Activated CD8-positive, alpha-beta T cell treated with anti-CD3 and anti-CD28 coated beads for 36 hours (primary cell): ENCODE results near the gene LDLR. TPM values are rescaled to one million over a fixed set of nuclear protein-coding genes. Genes with fewer than 3 reads are reported as not detected.
"Not testable (repeated sequence)": the region's sequence is repeated elsewhere in the genome, so short reads cannot be mapped to it uniquely, and the experiment has no call there.

ENCODE experiments used
- ATAC-seq: fragments of 200-7000 bp; cut with Tn5 transposase; one replicate; pipeline ENCODE4 v1.10.0; 2021; ENCODE audit warnings: mild to moderate bottlenecking, moderate library complexity
- CTCF ChIA-PET: fragments of 350-600 bp; sonication (Branson Sonifier 250); formaldehyde crosslinking; loops from one replicate; lab custom pipeline; 2021; ENCODE audit warnings: antibody characterized with exemption; lab: Charles Lee
- POLR2A ChIA-PET: fragments of 350-600 bp; sonication (Branson Sonifier 250); formaldehyde crosslinking; loops from one replicate; lab custom pipeline; 2021; ENCODE audit warnings: antibody characterized with exemption; lab: Charles Lee
- DNase-seq: peaks from one replicate; pipeline ENCODE4 v3.0.0-alpha.2; 2020
- H3K27ac Mint-ChIP-seq: one replicate; pipeline ENCODE4 v1.8.0; 2021; ENCODE audit warnings: mild to moderate bottlenecking, mixed read lengths
- H3K27me3 Mint-ChIP-seq: one replicate; pipeline ENCODE4 v1.8.0; 2021; ENCODE audit warnings: mixed read lengths
- H3K36me3 Mint-ChIP-seq: one replicate; pipeline ENCODE4 v1.8.0; 2021; ENCODE audit warnings: low read depth, mixed read lengths
- H3K4me1 Mint-ChIP-seq: one replicate; pipeline ENCODE4 v1.8.0; 2021; ENCODE audit warnings: low read depth, mixed read lengths
- H3K4me3 Mint-ChIP-seq: one replicate; pipeline ENCODE4 v1.8.0; 2021; ENCODE audit warnings: mild to moderate bottlenecking, moderate library complexity, mixed read lengths
- H3K9me3 Mint-ChIP-seq: one replicate; pipeline ENCODE4 v1.8.0; 2021; ENCODE audit warnings: mixed read lengths
- intact Hi-C: fragments of 100-400 bp; cut with micrococcal nuclease; formaldehyde crosslinking; loops from one replicate; pipeline ENCODE4 v1.10.0; 2022
- total RNA-seq, 2 experiments: library from RNA; stranded (reverse); gene quantifications; one replicate each; pipeline ENCODE4 v1.2.3, GENCODE V29; 2021
- TF ChIP-seq, protein P1 (sequence below): fragments of 200-600 bp; IDR thresholded peaks from one replicate; pipeline ENCODE4 v1.8.0; 2022; ENCODE audit warnings: antibody characterized with exemption, mild to moderate bottlenecking

The LDLR gene
- total RNA-seq, 2 experiments from 2014 or later = 54.7 to 56.5 TPM

DNA sequence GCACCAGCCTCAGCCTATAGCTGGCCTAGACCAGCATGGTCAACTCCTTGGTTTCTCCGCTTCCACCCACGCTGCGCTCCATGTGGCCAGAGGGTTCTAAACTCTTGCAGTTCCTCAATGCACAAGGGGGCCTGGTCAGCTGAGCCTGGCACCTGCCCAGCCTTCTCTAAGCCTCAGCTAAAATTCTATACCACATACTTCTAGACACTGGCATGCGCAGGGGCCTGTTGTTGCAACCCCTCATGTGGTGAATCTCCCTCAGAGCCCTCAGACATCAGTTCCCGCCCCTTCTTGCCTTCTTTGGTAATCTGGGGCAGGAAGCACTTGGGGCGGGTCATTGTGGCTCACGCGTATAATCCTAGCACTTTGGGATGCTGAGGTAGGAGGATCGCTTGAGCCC is 19.7 kb upstream of the LDLR start:
- no peak overlapping the region for H3K4me3 Mint-ChIP-seq
- TF ChIP-seq, protein P1, sequence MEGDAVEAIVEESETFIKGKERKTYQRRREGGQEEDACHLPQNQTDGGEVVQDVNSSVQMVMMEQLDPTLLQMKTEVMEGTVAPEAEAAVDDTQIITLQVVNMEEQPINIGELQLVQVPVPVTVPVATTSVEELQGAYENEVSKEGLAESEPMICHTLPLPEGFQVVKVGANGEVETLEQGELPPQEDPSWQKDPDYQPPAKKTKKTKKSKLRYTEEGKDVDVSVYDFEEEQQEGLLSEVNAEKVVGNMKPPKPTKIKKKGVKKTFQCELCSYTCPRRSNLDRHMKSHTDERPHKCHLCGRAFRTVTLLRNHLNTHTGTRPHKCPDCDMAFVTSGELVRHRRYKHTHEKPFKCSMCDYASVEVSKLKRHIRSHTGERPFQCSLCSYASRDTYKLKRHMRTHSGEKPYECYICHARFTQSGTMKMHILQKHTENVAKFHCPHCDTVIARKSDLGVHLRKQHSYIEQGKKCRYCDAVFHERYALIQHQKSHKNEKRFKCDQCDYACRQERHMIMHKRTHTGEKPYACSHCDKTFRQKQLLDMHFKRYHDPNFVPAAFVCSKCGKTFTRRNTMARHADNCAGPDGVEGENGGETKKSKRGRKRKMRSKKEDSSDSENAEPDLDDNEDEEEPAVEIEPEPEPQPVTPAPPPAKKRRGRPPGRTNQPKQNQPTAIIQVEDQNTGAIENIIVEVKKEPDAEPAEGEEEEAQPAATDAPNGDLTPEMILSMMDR = no peak
- no peaks in the 10 kb centered on the region for H3K27me3 Mint-ChIP-seq
- ATAC-seq (no peak), DNase-seq (no peak)
- H3K4me1 Mint-ChIP-seq = peaks cover 3% of the 10 kb centered on the region
- peaks cover 19% of the 10 kb centered on the region for H3K36me3 Mint-ChIP-seq
- intact Hi-C loops = no loop called here
- H3K27ac Mint-ChIP-seq = no peak overlapping the region
- ChIA-PET POLR2A (interaction anchor here (1.0 kb wide), 1 partner anchor 119 kb away, joined by 3 read pairs; no protein-coding TSS in a partner anchor), CTCF (no interaction called here)
- no peaks in the 10 kb centered on the region for H3K9me3 Mint-ChIP-seq

DNA sequence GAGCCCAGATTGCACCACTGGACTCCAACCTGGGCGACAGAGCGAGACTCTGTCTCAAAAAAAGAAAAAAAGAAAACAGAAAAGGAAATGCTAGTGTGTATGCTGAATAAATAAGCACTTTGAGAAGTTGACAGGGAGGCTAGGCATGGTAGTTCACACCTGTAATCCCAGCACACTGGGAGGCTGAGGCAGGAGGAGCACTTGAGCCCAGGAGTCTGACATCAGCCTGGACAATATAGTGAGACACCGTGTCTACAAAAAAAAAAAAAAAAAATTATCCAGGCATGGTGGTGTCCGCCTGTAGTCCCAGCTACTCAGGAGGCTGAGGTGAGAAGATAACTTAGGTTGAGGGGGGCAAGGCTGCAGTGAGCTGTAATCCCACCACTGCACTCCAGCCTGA is 19.1 kb upstream of the LDLR start:
- ChIA-PET POLR2A (interaction anchor here (1.0 kb wide), 1 partner anchor 119 kb away, joined by 3 read pairs; no protein-coding TSS in a partner anchor), CTCF (no interaction called here)
- Mint-ChIP-seq H3K4me1 (peaks cover 3% of the 10 kb centered on the region), H3K36me3 (peaks cover 15% of the 10 kb centered on the region), H3K27ac (no peak overlapping the region), H3K4me3 (no peak overlapping the region), H3K9me3 (no peaks in the 10 kb centered on the region), H3K27me3 (no peaks in the 10 kb centered on the region)
- TF ChIP-seq, protein P1 = no peak
- DNase-seq (no peak), ATAC-seq (no peak)
- intact Hi-C loops = no loop called here

DNA sequence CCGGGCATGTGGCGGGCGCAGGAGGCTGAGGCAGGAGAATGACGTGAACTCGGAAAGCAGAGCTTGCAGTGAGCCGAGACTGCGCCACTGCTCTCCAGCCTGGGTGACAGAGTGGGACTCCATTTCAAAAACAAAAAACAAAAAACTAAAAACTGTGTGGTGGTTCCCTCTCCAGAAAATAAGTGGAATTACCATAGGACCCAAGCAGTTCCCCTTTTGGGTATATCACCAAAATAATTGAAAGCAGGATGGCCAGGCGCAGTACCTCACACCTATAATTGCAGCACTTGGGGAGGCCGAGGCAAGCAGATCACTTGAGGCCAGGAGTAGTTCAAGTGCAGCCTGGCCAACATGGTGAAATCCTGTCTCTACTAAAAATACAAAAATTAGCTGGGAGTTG is 15.7 kb upstream of the LDLR start:
- TF ChIP-seq, protein P1 = no peak
- Mint-ChIP-seq H3K27ac (no peak overlapping the region), H3K4me1 (peaks cover 3% of the 10 kb centered on the region), H3K36me3 (no peaks in the 10 kb centered on the region), H3K4me3 (no peak overlapping the region), H3K27me3 (no peaks in the 10 kb centered on the region), H3K9me3 (no peaks in the 10 kb centered on the region)
- ChIA-PET POLR2A (interaction anchor here (1.3 kb wide), 1 partner anchor 16 kb away, joined by 5 read pairs; the partner anchor contains the start of gene LDLR), CTCF (no interaction called here)
- ATAC-seq (no peak), DNase-seq (no peak)
- intact Hi-C loops = no loop called here

DNA sequence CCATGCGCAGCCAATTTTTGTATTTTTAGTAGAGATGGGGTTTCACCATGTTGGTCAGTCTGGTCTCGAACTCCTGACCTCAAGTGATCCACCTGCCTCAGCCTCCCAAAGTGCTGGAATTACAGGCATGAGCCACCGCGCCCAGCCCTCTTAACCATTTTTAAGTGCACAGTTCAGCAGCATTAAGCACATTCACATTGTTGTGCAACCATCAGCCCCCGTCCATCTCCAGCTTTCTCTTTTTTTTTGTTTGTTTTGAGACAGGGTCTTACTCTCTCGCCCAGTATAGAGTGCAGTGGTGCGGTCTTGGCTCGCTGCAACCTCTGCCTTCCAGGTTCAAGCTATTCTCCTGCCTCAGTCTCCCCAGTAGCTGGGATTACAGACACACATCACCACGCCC is 12.5 kb upstream of the LDLR start:
- intact Hi-C loops, H3K9me3 Mint-ChIP-seq, ATAC-seq, CTCF ChIA-PET, H3K27ac Mint-ChIP-seq, H3K27me3 Mint-ChIP-seq, H3K36me3 Mint-ChIP-seq, H3K4me1 Mint-ChIP-seq, H3K4me3 Mint-ChIP-seq, DNase-seq: not testable (repeated sequence)
- POLR2A ChIA-PET = interaction anchor here (0.6 kb wide), 1 partner anchor 111 kb away, joined by 3 read pairs; no protein-coding TSS in a partner anchor

DNA sequence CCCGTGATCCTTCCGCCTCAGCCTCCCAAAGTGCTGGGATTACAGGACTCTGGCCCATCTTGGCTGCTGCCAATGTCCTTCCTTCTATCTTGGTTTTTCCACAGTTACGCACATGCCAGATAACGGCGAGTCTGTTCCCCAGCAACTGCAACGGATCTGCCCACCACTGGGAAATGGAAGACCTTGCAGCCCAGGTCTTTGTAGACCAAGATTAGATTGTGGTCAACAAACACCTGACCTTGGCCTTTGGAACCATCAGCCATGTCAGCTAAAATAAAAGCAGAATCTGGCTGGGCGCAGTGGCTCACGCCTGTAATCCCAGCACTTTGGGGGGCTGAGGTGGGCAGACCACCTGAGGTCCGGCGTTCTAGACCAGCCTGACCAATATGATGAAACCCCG is 10.4 kb upstream of the LDLR start:
- Mint-ChIP-seq H3K27ac (no peak overlapping the region), H3K36me3 (no peaks in the 10 kb centered on the region), H3K9me3 (no peaks in the 10 kb centered on the region), H3K4me3 (no peak overlapping the region), H3K27me3 (no peaks in the 10 kb centered on the region), H3K4me1 (peaks cover 3% of the 10 kb centered on the region)
- intact Hi-C loops = no loop called here
- no peak for DNase-seq
- ATAC-seq = no peak
- POLR2A ChIA-PET = interaction anchor here (0.6 kb wide), 1 partner anchor 10 kb away, joined by 3 read pairs; the partner anchor contains the start of gene LDLR
- CTCF ChIA-PET = no interaction called here
- TF ChIP-seq, protein P1 = no peak
